ENCODE measurements around the gene RUFY3. TPM values are rescaled to one million over a fixed set of nuclear protein-coding genes. Genes with fewer than 3 reads are reported as not detected.

RUFY3 gene
- total RNA-seq, 1 experiment from 2014 or later: 32.9 TPM

DNA sequence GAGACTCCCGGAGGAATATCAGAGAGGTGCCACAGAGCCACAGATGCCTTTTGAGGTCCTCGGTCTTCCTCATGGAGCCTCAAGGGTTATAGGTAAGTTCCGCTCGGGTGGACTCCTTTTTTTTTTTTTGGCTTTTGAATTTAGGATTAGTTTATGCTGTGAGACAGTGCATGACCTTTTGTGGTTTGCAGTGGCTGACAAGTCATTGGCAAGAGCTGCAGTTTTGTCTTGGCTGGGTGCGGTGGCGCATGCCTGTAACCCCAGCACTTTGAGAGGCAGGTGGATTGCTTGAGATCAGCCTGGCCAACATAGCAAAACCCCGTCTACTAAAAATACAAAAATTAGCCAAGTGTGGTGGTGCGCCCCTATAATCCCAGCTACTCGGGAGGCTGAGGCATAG lies 122.4 kb downstream of the RUFY3 start (continued):
- TF ChIP-seq, protein P1, sequence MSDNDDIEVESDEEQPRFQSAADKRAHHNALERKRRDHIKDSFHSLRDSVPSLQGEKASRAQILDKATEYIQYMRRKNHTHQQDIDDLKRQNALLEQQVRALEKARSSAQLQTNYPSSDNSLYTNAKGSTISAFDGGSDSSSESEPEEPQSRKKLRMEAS (IDR thresholded peaks at IDR 0.05): no peak

DNA sequence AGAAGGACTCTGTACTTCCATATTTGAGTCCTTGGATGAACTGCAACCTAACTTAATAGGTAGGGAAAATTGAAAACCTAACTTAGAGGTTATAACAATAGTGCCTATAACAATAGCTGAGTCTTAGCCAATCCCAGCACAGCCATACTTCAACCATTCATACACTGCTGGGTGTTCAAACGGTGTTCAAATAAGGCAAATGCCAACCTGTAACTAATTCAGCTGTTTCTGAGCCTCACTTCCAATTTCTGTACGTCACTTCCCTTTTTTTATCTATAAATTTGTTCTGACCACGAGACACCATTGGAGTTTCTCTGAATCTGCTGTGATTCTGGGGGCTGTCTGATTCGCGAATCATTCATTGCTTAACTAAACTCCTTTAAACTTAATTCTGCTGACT lies 127.5 kb downstream of the RUFY3 start:
- Histone ChIP-seq H3K36me3 (ENCODE audit: control insufficient read depth in 1 of 2, insufficient read depth in 2 of 2, low read length in 2 of 2) (no peaks in the 10 kb centered on the region), H4K20me1 (ENCODE audit: insufficient read depth) (no peaks in the 10 kb centered on the region), H3K9ac (ENCODE audit: low read length) (no peak overlapping the region), H2AFZ (ENCODE audit: low read depth, low read length, poor library complexity, severe bottlenecking) (no peak overlapping the region), H3K27ac (ENCODE audit: low read depth, low read length) (no peak overlapping the region), H3K4me3 (replicated peaks in 1 of 2; ENCODE audit: low read depth in 1 of 2, low read length in 2 of 2) (no peak overlapping the region), H3K79me2 (ENCODE audit: insufficient read depth, low read length) (no peaks in the 10 kb centered on the region), H3K4me1 (ENCODE audit: control insufficient read depth in 1 of 2, insufficient read depth in 2 of 2, low read length in 2 of 2) (no peaks in the 10 kb centered on the region), H3K27me3 (ENCODE audit: insufficient read depth, low read length) (no peaks in the 10 kb centered on the region), H3K9me3 (ENCODE audit: control insufficient read depth in 1 of 2, insufficient read depth in 1 of 2, low read depth in 1 of 2, low read length in 2 of 2) (no peaks in the 10 kb centered on the region), H3K9me2 (ENCODE audit: insufficient read depth) (no peaks in the 10 kb centered on the region), H3K4me2 (ENCODE audit: low read length) (no peak overlapping the region)
- no peak for DNase-seq (ENCODE audit: low read depth, low spot score)
- ChIA-PET POLR2A (no interaction called here), CTCF (no interaction called here), RAD21 (ENCODE audit: low non-redundant PET in 1 of 2, low total read pairs in 2 of 2, uncharacterized antibody in 2 of 2, unreplicated experiment in 2 of 2) (no interaction called here)
- BruUV-seq (replicated peaks): no TSS peak
- no peak for ATAC-seq
- intact Hi-C loops (cut with micrococcal nuclease): no loop called here
- TF ChIP-seq YY1 (IDR thresholded peaks at IDR 0.05; ENCODE audit: extremely low read depth, insufficient replicate concordance, low read depth, low read length): no peak
- TF ChIP-seq, protein P2, sequence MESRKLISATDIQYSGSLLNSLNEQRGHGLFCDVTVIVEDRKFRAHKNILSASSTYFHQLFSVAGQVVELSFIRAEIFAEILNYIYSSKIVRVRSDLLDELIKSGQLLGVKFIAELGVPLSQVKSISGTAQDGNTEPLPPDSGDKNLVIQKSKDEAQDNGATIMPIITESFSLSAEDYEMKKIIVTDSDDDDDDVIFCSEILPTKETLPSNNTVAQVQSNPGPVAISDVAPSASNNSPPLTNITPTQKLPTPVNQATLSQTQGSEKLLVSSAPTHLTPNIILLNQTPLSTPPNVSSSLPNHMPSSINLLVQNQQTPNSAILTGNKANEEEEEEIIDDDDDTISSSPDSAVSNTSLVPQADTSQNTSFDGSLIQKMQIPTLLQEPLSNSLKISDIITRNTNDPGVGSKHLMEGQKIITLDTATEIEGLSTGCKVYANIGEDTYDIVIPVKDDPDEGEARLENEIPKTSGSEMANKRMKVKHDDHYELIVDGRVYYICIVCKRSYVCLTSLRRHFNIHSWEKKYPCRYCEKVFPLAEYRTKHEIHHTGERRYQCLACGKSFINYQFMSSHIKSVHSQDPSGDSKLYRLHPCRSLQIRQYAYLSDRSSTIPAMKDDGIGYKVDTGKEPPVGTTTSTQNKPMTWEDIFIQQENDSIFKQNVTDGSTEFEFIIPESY (IDR thresholded peaks at IDR 0.05; ENCODE audit: extremely low read depth, insufficient replicate concordance, low read length): no peak
- TF ChIP-seq SIN3A (IDR thresholded peaks at IDR 0.05; ENCODE audit: low read depth): no peak
- no peak for TF ChIP-seq TCF7L2 (IDR thresholded peaks at IDR 0.05; ENCODE audit: borderline replicate concordance, extremely low read depth, insufficient read depth, insufficient read length)
- no peak for TF ChIP-seq EZH2 (IDR thresholded peaks at IDR 0.05)
- no peak for TF ChIP-seq JUND (IDR thresholded peaks at IDR 0.05)
- no peak for TF ChIP-seq EZH2phosphoT487 (IDR thresholded peaks at IDR 0.05; ENCODE audit: borderline replicate concordance)
- no peak for TF ChIP-seq ZFX (IDR thresholded peaks at IDR 0.05)
- no peak for TF ChIP-seq CEBPB (IDR thresholded peaks at IDR 0.05; ENCODE audit: low read depth)
- no peak for TF ChIP-seq SRF (IDR thresholded peaks at IDR 0.05; ENCODE audit: low read depth)
- TF ChIP-seq, protein P1 (IDR thresholded peaks at IDR 0.05): no peak

Data from HCT116 (cell line).